ENCODE measurements around the gene SLC25A45. TPM values are rescaled to one million over a fixed set of nuclear protein-coding genes. Genes with fewer than 3 reads are reported as not detected.

The SLC25A45 gene
- 1.4 and 2.3 TPM in 2 replicates for total RNA-seq (2014; rRNA removed)
- 1.5 TPM for polyA plus RNA-seq (2012)

GRCh38 chr11:65382033-65382803 lies at the start of gene SLC25A45:
Gene SLC25A45 (minus strand): TSS chr11:65382646. CDS start chr11:65381951, 695 bp downstream.
- DNase-seq (ENCODE audit: low read depth): peak; percentile 99

- peak; percentile 61 for DNase-seq (ENCODE audit: low read depth)
Observed at GRCh38 chr11:65431451-65432099, 49.1 kb upstream of the SLC25A45 start.

- peak; percentile 76 for DNase-seq (ENCODE audit: low read depth)
Observed at GRCh38 chr11:65430406-65431217, 48.2 kb upstream of the SLC25A45 start.

GRCh38 chr11:65429724-65430405 lies 47.4 kb upstream of the SLC25A45 start:
- DNase-seq (ENCODE audit: low read depth): peak; percentile 81

- DNase-seq (ENCODE audit: low read depth): peak; percentile 79
Observed at GRCh38 chr11:65429068-65429681, 46.7 kb upstream of the SLC25A45 start.

- no peak for DNase-seq (ENCODE audit: low read depth)
Observed at GRCh38 chr11:65428578-65429067, 46.2 kb upstream of the SLC25A45 start.

GRCh38 chr11:65427691-65428577 lies 45.5 kb upstream of the SLC25A45 start:
- peak; percentile 85 for DNase-seq (ENCODE audit: low read depth)

GRCh38 chr11:65426839-65427690 lies 44.6 kb upstream of the SLC25A45 start:
- DNase-seq (ENCODE audit: low read depth): peak; percentile 64

- peak; percentile 82 for DNase-seq (ENCODE audit: low read depth)
Observed at GRCh38 chr11:65425971-65426838, 43.8 kb upstream of the SLC25A45 start.

GRCh38 chr11:65425105-65425970 lies 42.9 kb upstream of the SLC25A45 start:
- peak; percentile 85 for DNase-seq (ENCODE audit: low read depth)

GRCh38 chr11:65424205-65425104 lies 42.0 kb upstream of the SLC25A45 start:
- DNase-seq (ENCODE audit: low read depth): peak; percentile 68

GRCh38 chr11:65423516-65424204 lies 41.2 kb upstream of the SLC25A45 start:
- DNase-seq (ENCODE audit: low read depth): peak; percentile 54

GRCh38 chr11:65422633-65423515 lies 40.4 kb upstream of the SLC25A45 start, which contains the start of gene NEAT1:
Gene NEAT1 (plus strand): TSS chr11:65422798.
- DNase-seq (ENCODE audit: low read depth): peak; percentile 96

Measured in LHCN-M2 (cell line).